Ammon's horn (tissue), 1 donor: ENCODE results near the gene DMTF1.

Source experiments
- DNase-seq: peaks from one replicate; pipeline ENCODE4 v3.0.0-alpha.2; 2016; ENCODE audit warnings: low spot score

DMTF1 gene

GRCh38 chr7:87147500-87147899, 4.8 kb upstream of the DMTF1 start:
- DNase-seq = no peak

- peak; percentile 16 for DNase-seq
Measured at GRCh38 chr7:87148332-87148955, 3.8 kb upstream of the DMTF1 start.

DNA sequence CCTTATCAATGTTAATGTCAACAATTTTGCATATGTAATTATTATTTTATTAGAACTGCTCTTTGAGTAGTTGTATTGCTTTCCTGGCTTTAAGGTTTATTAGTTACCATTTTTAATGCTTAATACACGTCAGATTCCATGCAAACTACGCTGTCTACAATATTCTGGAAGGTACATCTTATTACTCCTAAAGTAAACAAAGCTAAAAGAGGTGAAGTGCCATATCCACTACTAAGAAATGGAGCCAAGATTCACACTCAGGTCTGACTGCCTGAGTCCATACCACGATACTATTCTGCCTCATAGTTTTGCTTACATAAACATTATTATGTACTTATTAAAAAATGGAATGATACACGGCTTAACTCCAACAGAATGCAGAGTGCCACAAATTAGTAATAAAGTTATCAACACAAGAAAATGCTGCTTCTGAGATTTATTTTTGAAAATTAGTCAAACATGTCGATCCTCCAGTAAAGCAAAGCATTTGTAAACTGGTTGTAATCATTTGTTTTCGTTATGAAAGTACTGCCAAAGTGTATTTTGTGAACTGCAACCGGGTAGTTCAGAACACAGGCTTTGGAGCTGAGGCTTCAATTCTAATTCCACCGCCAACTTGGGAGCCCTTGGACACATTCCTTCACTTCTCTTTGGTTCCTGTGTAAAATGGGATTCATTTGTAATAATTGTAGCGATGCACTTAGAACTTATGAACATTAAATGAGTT, 1.1 kb upstream of the DMTF1 start:
- DNase-seq = no peak

- DNase-seq = no peak
Measured at GRCh38 chr7:87151729-87152111, 533 bp upstream of the DMTF1 start.

DNA sequence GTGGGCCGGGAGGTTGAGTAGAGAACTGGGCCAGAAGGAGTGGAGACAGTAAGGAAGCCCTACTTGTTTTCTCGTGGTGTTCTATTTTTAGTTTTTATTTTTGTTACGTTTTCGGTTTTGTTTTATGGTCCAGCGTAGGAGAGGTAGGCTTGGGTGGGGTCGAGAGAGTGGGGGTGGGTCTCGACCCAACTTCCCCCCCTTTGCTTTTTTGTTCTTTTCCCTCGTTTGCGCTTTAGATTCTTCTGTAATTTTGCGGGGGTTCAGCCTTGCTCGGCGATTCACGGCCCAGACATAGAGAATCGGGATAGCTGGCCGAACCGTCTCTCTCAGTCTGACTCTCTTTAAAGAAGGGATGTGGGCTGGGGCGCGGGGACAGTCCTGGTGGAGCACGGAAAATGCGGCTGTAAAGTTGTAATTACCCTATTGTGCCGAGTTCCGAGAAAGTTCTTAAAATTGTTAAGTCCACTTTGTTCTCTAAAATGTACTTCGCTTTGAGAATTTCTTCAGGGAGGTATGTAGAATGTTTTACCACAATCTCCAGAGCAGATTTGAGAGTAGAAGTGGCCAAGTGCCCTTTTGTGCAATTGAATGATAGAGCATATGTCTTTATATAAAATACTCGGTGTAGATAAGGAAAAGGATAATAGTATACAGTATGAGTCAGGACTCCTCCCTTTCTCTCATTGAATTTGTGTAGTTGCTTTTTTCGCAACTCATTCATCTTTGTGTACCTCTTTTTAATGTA, 816 bp downstream of the DMTF1 start:
- DNase-seq = peak; percentile 40

DNA sequence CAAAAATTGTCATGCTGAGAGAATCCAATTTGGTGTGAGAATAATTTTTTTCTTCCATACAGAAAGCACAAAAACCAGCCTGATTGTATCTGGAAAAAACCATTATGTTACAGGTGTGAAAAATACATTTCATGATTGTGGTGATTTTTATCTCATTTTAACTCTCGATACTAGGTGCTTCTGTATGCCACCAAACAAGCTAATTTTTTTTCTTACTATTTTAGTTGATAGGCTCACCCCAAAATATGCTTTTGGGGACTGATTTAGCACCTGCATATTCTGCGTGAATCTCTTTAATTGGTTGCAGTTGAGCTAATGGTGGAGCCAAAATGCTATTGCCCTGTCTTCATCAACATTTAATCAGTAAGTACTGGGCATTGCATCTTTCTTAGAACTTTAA, 1.9 kb downstream of the DMTF1 start:
- DNase-seq = no peak

DNA sequence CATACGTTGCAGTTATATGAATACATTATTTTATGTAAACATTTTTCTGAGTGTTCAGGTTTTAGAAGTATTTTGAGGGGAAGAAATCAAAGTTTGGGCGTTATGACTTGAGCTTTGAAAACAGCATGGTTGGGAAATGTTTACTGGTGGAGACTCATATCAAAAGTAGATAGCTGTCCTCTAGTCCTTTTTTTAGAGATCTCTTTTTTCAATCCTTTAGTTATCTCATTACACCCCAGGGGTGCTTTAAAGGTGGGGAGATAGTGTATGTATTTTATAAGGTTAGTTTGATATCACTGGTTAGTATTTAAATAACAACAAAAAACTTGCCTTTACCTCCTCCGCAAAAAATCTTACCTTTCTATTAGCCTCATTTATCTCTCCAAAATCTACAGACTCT, 2.3 kb downstream of the DMTF1 start:
- no peak for DNase-seq

DNA sequence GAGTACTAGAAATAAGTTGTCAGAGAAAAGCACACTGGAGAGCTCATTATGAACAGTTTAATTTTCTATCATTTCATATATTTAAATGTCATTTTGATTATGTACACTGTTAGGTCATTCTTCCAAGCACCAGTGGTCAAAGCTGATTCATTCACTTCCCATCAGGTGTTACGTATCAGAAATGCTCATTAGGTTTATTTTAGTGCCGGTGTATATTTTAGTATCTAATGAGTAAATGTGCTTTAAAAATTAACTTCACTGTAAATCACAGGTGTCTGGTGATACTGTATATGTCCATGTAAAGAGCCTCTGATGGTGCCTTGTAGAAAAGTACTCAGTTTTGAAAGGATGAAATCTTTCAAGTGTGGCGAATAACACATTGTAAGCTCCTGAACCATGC, 3.5 kb downstream of the DMTF1 start:
- no peak for DNase-seq

- DNase-seq = no peak
Measured at GRCh38 chr7:87156709-87157108, 4.5 kb downstream of the DMTF1 start.

DNA sequence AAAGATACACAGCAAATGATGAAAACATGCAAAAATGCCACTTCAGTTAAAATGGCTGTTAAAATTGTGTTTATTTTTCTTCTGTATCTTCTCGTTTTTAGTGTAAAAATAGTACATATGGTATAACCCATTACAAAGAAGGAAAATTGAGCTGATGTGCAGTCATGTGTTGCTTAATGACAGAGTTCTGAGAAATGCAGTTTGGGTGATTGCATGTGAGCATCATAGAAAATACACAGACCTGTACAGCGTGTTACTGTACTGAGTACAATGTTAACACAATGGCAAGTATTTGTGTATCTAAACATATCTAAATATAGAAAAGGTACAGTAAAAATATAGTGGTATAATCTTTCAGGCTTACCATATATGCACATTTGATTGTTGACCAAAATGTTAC, 7.3 kb downstream of the DMTF1 start:
- DNase-seq = no peak

DNA sequence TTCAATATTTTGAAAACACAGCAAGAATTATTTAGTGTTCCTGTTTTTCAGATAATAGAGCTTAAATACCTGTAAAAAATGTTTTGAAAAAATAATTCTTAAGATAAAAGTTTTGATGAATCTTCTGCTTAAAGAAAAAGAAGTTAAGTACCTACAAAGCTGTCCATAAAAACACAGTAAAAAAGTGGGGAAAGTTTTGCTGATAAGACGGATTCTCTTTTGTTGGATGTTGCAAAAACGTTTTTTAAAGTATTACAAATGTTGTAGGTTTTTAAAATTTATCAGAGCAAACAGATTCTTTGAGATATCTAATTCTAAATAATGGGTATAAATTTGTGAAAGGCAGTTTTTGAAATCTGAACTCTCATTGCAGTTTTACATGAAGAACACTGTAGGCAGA, 12.2 kb downstream of the DMTF1 start:
- DNase-seq = no peak

DNA sequence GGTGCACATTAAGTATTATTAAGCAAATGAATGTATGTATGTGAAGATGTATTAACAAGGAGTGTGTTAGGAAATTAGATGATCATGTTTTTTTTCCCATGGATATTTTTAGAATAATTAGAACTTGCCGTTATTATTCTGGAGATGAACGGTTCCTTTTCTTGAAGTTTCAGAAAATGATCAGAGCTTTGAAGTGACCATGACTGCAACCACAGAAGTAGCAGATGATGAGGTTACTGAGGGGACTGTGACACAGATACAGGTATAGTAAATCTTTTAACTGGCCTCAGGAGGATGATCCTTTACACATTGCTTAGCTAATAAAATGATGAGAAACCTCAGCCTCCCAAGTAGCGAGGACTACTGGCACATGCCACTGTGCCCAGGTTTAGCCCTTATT, 18.6 kb downstream of the DMTF1 start:
- no peak for DNase-seq

- DNase-seq = no peak
Measured at GRCh38 chr7:87171282-87171934, 19.2 kb downstream of the DMTF1 start.

DNA sequence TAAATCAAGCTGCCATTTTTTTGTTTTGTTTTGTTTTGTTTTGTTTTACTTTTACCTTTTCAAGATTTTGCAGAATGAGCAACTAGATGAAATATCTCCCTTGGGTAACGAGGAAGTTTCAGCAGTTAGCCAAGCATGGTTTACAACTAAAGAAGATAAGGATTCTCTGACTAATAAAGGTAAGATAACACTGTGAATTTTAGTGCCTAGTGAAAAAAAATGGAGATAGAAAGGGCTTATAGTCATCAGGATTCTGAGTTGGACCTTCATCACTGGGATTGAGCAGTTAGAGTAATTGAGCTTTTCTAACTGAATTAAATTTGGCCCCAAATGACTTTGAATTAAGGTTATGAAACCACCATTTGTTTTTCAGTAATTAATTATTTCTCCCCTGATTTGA, 21.2 kb downstream of the DMTF1 start:
- no peak for DNase-seq

DNA sequence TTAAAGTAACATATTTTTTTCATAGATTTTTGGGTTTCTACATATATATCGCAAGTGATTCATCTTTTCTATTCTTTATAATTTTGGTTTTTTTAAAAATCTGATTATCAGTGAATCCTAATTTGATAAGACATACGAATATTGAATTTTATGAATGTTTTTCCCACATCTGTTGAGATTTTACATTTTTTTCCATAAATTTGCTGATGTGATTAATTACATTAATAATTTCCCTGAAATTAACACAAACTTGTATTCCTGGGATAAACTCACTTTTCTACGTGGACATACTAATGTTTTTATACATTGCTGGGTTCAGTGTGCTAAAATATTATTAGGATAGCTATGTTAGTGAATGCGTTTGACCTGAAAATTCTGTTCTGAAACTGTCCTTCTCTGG, 26.1 kb downstream of the DMTF1 start:
- DNase-seq = no peak

DNA sequence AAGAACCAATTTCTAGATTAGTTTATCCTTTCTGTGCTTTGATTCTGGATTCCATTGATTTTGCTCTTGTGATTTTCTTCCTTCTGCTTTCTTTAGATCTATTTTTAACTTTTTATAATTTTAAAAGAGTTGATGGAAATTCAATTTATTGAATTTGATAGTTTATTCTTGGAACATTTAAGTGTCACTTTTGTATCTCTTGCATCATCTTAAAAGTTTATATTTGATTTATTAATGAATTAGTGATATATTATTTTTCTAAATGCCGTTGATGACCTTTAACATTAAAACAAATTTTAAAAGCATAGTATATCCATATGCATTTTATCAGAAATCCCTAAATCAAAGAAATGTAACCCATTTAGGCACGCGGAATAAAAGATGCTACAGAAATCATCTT, 26.9 kb downstream of the DMTF1 start:
- DNase-seq = no peak

DNA sequence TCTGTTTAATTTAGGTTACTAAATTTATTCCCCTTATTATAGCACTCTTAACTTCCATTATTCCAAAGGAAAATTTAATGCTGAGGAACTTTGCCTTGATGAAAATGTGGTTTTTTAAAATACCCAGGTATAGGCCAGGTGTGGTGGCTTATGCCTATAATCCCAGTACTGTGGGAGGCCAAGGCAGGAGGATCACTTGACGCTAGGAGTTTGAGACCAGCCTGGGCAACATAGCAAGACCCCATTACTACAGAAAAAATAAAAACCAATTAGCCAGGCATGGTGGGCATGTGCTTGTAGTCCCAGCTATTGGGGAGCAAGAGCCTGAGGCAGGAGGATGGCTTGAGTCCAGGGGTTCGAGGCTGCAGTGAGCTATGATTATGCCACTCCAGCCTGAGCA, 34.9 kb downstream of the DMTF1 start:
- DNase-seq = no peak

GRCh38 chr7:87188930-87189329, 36.7 kb downstream of the DMTF1 start:
- DNase-seq = no peak

- DNase-seq = no peak
Measured at GRCh38 chr7:87190783-87191182, 38.5 kb downstream of the DMTF1 start.

- DNase-seq = no peak
Measured at GRCh38 chr7:87192784-87193487, 40.7 kb downstream of the DMTF1 start.

- no peak for DNase-seq
Measured at GRCh38 chr7:87193912-87194311, 41.7 kb downstream of the DMTF1 start.

DNA sequence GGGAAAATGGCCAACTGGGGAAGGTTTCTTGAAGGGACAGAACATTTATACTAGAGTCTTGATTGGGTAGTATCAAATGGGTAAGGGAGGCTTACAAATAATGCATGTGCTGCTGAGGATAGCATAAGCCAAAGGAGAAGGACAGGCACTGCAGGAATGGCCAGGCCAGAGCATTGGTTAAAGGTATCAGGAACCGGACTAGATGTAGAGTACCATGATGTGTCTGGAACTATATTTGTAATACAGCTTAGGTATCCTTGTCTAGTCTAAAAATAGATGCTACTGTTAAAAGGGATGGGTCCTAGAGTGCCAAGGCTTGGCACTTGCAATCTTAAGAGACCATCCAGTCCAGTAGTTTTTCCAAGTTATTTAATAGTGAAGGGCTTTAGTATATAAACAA, 47.0 kb downstream of the DMTF1 start:
- no peak for DNase-seq
